HEK293 (cell line): Measurements from ENCODE around the gene CDK6.

Experiments used
- CTCF ChIA-PET: fragments of 350-600 bp; formaldehyde crosslinking; extraction: SDS; loops from one replicate; lab custom pipeline; 2021; ENCODE audit warnings: antibody characterized with exemption; lab: Yijun Ruan, JAX
- POLR2A ChIA-PET: fragments of 300-600 bp; formaldehyde crosslinking; extraction: SDS; loops from one replicate; lab custom pipeline; 2020; ENCODE audit warnings: antibody characterized with exemption, inconsistent platforms; lab: Yijun Ruan, JAX
- H3K27ac ChIP-seq: fragments of 200-500 bp; sonication (Bioruptor generic); 2 replicates; pipeline ENCODE4 v1.5.1; 2014; ENCODE audit warnings: low read depth, low read length, control low read depth, inconsistent platforms; ENCODE audit errors: extremely low read depth
- H3K36me3 ChIP-seq, 2 experiments: fragments of 200-500 bp in 1 of 2; sonication (Bioruptor generic) in 1 of 2; 1 replicate in 1 of 2; 2 replicates in 1 of 2; pipeline ENCODE4 v1.5.1; 2014 to 2017; ENCODE audit warnings: inconsistent platforms in 2 of 2, low read length in 2 of 2; ENCODE audit not compliant: control insufficient read depth in 2 of 2, insufficient read depth in 1 of 2
- H3K4me1 ChIP-seq: fragments of 200-500 bp; sonication (Bioruptor generic); 2 replicates; pipeline ENCODE4 v1.5.1; 2014; ENCODE audit warnings: mild to moderate bottlenecking, low read length, inconsistent platforms; ENCODE audit not compliant: control insufficient read depth, insufficient read depth
- H3K4me3 ChIP-seq: 2 replicates; pipeline ENCODE4 v1.5.1; 2011; ENCODE audit warnings: low read depth, mild to moderate bottlenecking, control low read depth, low read length, moderate library complexity
- H3K9me3 ChIP-seq: fragments of 200-500 bp; sonication (Bioruptor generic); 2 replicates; pipeline ENCODE4 v1.5.1; 2014; ENCODE audit warnings: low read depth, low read length, inconsistent platforms; ENCODE audit not compliant: control insufficient read depth, insufficient read depth
- EGR2 ChIP-seq: fragments of 450-650 bp; formaldehyde crosslinking; IDR thresholded peaks from 2 replicates; pipeline ENCODE4 v1.5.1; 2016; ENCODE audit warnings: low read depth, missing biosample characterization, missing genetic modification characterization
- HOXA7 ChIP-seq: sonication (generic); formaldehyde crosslinking; IDR thresholded peaks from 2 replicates; pipeline ENCODE4 v1.8.1; 2022; ENCODE audit warnings: missing genetic modification reagents, borderline replicate concordance
- KLF8 ChIP-seq: fragments of 450-650 bp; formaldehyde crosslinking; IDR thresholded peaks from 2 replicates; pipeline ENCODE4 v1.5.1; 2016; ENCODE audit warnings: missing biosample characterization, missing genetic modification characterization
- RBAK ChIP-seq: fragments of 450-650 bp; formaldehyde crosslinking; IDR thresholded peaks from 2 replicates; pipeline ENCODE4 v1.5.1; 2016; ENCODE audit warnings: missing biosample characterization, missing genetic modification characterization
- SP2 ChIP-seq: fragments of 450-650 bp; formaldehyde crosslinking; IDR thresholded peaks from 2 replicates; pipeline ENCODE4 v1.5.1; 2016; ENCODE audit warnings: missing biosample characterization, missing genetic modification characterization
- TRIM28 ChIP-seq: IDR thresholded peaks from 2 replicates; pipeline ENCODE4 v1.6.1; 2011; ENCODE audit warnings: low read length, control low read depth, borderline replicate concordance
- TSHZ1 ChIP-seq: fragments of 450-650 bp; formaldehyde crosslinking; IDR thresholded peaks from 2 replicates; pipeline ENCODE4 v1.5.1; 2016; ENCODE audit warnings: missing biosample characterization, missing genetic modification characterization, borderline replicate concordance
- YY1 ChIP-seq: fragments of 450-650 bp; formaldehyde crosslinking; IDR thresholded peaks from 2 replicates; pipeline ENCODE4 v1.5.1; 2018; ENCODE audit warnings: missing biosample characterization, missing genetic modification characterization
- ZBTB17 ChIP-seq: fragments of 450-650 bp; formaldehyde crosslinking; IDR thresholded peaks from 2 replicates; pipeline ENCODE4 v1.5.1; 2016; ENCODE audit warnings: missing biosample characterization, missing genetic modification characterization
- ZBTB26 ChIP-seq: fragments of 450-650 bp; formaldehyde crosslinking; optimal IDR thresholded peaks from 2 replicates; pipeline ENCODE3; 2016; ENCODE audit warnings: missing biosample characterization, mild to moderate bottlenecking, missing genetic modification characterization
- ZBTB48 ChIP-seq: fragments of 450-650 bp; formaldehyde crosslinking; IDR thresholded peaks from 2 replicates; pipeline ENCODE4 v1.5.1; 2016; ENCODE audit warnings: missing biosample characterization, missing genetic modification characterization
- ZFHX2 ChIP-seq: fragments of 450-650 bp; formaldehyde crosslinking; conservative IDR thresholded peaks from 2 replicates; pipeline ENCODE4 v1.5.1; 2016; ENCODE audit warnings: missing biosample characterization, missing genetic modification characterization
- ZNF132 ChIP-seq: fragments of 450-650 bp; formaldehyde crosslinking; IDR thresholded peaks from 2 replicates; pipeline ENCODE4 v1.5.1; 2017; ENCODE audit warnings: missing biosample characterization, missing genetic modification characterization, borderline replicate concordance
- ZNF138 ChIP-seq: fragments of 450-650 bp; formaldehyde crosslinking; IDR thresholded peaks from 2 replicates; pipeline ENCODE4 v1.5.1; 2016; ENCODE audit warnings: missing biosample characterization, missing genetic modification characterization, borderline replicate concordance
- ZNF169 ChIP-seq: fragments of 450-650 bp; formaldehyde crosslinking; IDR thresholded peaks from 2 replicates; pipeline ENCODE4 v1.5.1; 2016; ENCODE audit warnings: missing biosample characterization, missing genetic modification characterization
- ZNF174 ChIP-seq: fragments of 450-650 bp; formaldehyde crosslinking; IDR thresholded peaks from 2 replicates; pipeline ENCODE4 v1.5.0; 2017; ENCODE audit warnings: missing biosample characterization, mild to moderate bottlenecking, missing genetic modification characterization
- ZNF223 ChIP-seq: fragments of 450-650 bp; formaldehyde crosslinking; IDR thresholded peaks from 2 replicates; pipeline ENCODE4 v1.5.1; 2016; ENCODE audit warnings: missing biosample characterization, missing genetic modification characterization
- ZNF23 ChIP-seq: fragments of 450-650 bp; formaldehyde crosslinking; IDR thresholded peaks from 2 replicates; pipeline ENCODE4 v1.5.1; 2016; ENCODE audit warnings: missing biosample characterization, missing genetic modification characterization, borderline replicate concordance
- ZNF350 ChIP-seq: fragments of 450-650 bp; formaldehyde crosslinking; IDR thresholded peaks from 2 replicates; pipeline ENCODE4 v1.5.0; 2017; ENCODE audit warnings: missing biosample characterization, mild to moderate bottlenecking, missing genetic modification characterization
- ZNF362 ChIP-seq: fragments of 450-650 bp; formaldehyde crosslinking; IDR thresholded peaks from 2 replicates; pipeline ENCODE4 v1.5.1; 2016; ENCODE audit warnings: missing biosample characterization, missing genetic modification characterization
- ZNF501 ChIP-seq: fragments of 450-650 bp; formaldehyde crosslinking; IDR thresholded peaks from 2 replicates; pipeline ENCODE4 v1.5.1; 2016; ENCODE audit warnings: missing biosample characterization, missing genetic modification characterization
- ZNF585B ChIP-seq: fragments of 450-650 bp; formaldehyde crosslinking; IDR thresholded peaks from 2 replicates; pipeline ENCODE4 v1.5.1; 2016; ENCODE audit warnings: missing biosample characterization, missing genetic modification characterization
- ZNF621 ChIP-seq: fragments of 450-650 bp; formaldehyde crosslinking; IDR thresholded peaks from 2 replicates; pipeline ENCODE4 v1.5.1; 2017; ENCODE audit warnings: missing biosample characterization, missing genetic modification characterization
- ZNF692 ChIP-seq: fragments of 450-650 bp; formaldehyde crosslinking; IDR thresholded peaks from 2 replicates; pipeline ENCODE4 v1.5.1; 2016; ENCODE audit warnings: missing biosample characterization, missing genetic modification characterization
- ZNF747 ChIP-seq: fragments of 450-650 bp; formaldehyde crosslinking; IDR thresholded peaks from 2 replicates; pipeline ENCODE4 v1.5.1; 2016; ENCODE audit warnings: missing biosample characterization, missing genetic modification characterization
- ZNF76 ChIP-seq: fragments of 450-650 bp; formaldehyde crosslinking; IDR thresholded peaks from 2 replicates; pipeline ENCODE4; 2016; ENCODE audit warnings: low read depth, missing biosample characterization, missing genetic modification characterization, borderline replicate concordance
- ZNF777 ChIP-seq: fragments of 450-650 bp; formaldehyde crosslinking; IDR thresholded peaks from 2 replicates; pipeline ENCODE4 v1.5.1; 2017; ENCODE audit warnings: missing biosample characterization, missing genetic modification characterization, borderline replicate concordance
- ZNF785 ChIP-seq: fragments of 450-650 bp; formaldehyde crosslinking; IDR thresholded peaks from 2 replicates; pipeline ENCODE4 v1.5.1; 2016; ENCODE audit warnings: missing biosample characterization, missing genetic modification characterization
- TF ChIP-seq, protein P1 (sequence below): fragments of 450-650 bp; formaldehyde crosslinking; IDR thresholded peaks from 2 replicates; pipeline ENCODE4 v1.5.1; 2017; ENCODE audit warnings: missing biosample characterization, missing genetic modification characterization

The CDK6 gene

GRCh38 chr7:92608380-92609322, 227.7 kb downstream of the CDK6 start:
- Histone ChIP-seq H3K27ac (no peak overlapping the region), H3K4me1 (peaks cover 2% of the 10 kb centered on the region; the same call in 1 of the 2 replicates), H3K36me3 (no peaks in the 10 kb centered on the region), H3K9me3 (no peaks in the 10 kb centered on the region), H3K4me3 (no peak overlapping the region)
- ChIA-PET CTCF (interaction anchor here (0.7 to 5.1 kb wide), 5 partner anchors 8 to 563 kb away, joined by 3 to 35 read pairs (median 3); partner anchors contain the start of gene FAM133B), POLR2A (no interaction called here)
- TF ChIP-seq RBAK (tag by site-specific recombination) (no peak), YY1 (no peak), ZNF785 (tag by site-specific recombination) (no peak), ZNF169 (no peak), ZNF23 (tag by site-specific recombination) (no peak), ZNF223 (tag by site-specific recombination) (no peak), ZNF132 (tag by site-specific recombination) (no peak), ZNF777 (tag by site-specific recombination) (no peak), TSHZ1 (tag by site-specific recombination) (no peak), SP2 (tag by site-specific recombination) (peak; percentile 56), ZNF174 (tag by site-specific recombination) (no peak), ZBTB26 (tag by site-specific recombination) (peak; percentile 35), ZFHX2 (peak; percentile 71), KLF8 (tag by site-specific recombination) (no peak), ZNF362 (0 out of 2 replicates have a peak, but pooled peaks have one; percentile 53), TRIM28 (no peak), ZNF76 (tag by site-specific recombination) (no peak), ZBTB48 (tag by site-specific recombination) (0 out of 2 replicates have a peak, but pooled peaks have one; percentile 14), ZNF692 (0 out of 2 replicates have a peak, but pooled peaks have one; percentile 25), ZNF747 (tag by site-specific recombination) (no peak), ZNF585B (tag by site-specific recombination) (no peak), EGR2 (tag by site-specific recombination) (peak; percentile 54), ZBTB17 (0 out of 2 replicates have a peak, but pooled peaks have one; percentile 23), HOXA7 (CRISPR knock-in tag) (no peak), ZNF621 (tag by site-specific recombination) (no peak), ZNF350 (tag by site-specific recombination) (no peak), ZNF138 (tag by site-specific recombination) (no peak), ZNF501 (tag by site-specific recombination) (no peak)
- TF ChIP-seq, protein P1, sequence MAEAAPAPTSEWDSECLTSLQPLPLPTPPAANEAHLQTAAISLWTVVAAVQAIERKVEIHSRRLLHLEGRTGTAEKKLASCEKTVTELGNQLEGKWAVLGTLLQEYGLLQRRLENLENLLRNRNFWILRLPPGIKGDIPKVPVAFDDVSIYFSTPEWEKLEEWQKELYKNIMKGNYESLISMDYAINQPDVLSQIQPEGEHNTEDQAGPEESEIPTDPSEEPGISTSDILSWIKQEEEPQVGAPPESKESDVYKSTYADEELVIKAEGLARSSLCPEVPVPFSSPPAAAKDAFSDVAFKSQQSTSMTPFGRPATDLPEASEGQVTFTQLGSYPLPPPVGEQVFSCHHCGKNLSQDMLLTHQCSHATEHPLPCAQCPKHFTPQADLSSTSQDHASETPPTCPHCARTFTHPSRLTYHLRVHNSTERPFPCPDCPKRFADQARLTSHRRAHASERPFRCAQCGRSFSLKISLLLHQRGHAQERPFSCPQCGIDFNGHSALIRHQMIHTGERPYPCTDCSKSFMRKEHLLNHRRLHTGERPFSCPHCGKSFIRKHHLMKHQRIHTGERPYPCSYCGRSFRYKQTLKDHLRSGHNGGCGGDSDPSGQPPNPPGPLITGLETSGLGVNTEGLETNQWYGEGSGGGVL (tag by site-specific recombination): no peak
